ENCODE data around the gene WNT8B.

DNA sequence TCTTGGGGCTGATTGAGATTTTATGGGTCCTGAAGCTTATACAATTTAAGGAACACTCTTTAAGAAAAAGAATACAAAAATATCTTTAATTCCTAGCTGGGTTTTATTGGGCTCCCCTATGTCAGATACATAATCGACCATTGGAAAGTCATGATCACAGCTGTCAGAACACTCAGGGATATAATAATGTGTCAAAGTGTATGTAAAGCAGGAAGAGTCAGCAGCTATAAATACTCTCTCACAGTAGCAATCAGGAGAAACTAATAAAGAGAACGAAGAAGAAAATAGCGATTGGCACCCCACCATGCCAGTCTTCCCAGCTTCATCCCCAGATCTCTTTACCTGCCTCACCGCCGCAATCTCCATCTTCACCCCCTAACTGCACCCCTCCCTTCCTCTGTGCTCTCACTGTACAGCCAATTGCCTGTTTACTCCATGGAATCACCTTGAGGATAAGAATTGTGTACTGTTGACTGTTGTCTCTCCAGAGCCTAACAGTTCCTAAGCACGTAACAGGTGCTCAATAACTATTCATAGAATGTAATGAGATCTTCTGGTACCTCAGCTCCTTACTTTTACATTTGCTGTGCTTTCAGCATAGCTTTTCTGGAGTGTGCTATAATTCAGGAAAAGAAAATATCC is 24.0 kb upstream of the WNT8B start:
- TF ChIP-seq, protein P1, sequence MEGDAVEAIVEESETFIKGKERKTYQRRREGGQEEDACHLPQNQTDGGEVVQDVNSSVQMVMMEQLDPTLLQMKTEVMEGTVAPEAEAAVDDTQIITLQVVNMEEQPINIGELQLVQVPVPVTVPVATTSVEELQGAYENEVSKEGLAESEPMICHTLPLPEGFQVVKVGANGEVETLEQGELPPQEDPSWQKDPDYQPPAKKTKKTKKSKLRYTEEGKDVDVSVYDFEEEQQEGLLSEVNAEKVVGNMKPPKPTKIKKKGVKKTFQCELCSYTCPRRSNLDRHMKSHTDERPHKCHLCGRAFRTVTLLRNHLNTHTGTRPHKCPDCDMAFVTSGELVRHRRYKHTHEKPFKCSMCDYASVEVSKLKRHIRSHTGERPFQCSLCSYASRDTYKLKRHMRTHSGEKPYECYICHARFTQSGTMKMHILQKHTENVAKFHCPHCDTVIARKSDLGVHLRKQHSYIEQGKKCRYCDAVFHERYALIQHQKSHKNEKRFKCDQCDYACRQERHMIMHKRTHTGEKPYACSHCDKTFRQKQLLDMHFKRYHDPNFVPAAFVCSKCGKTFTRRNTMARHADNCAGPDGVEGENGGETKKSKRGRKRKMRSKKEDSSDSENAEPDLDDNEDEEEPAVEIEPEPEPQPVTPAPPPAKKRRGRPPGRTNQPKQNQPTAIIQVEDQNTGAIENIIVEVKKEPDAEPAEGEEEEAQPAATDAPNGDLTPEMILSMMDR (IDR thresholded peaks at IDR 0.05), result no peak
- no peak for TF ChIP-seq POLR2A (IDR thresholded peaks at IDR 0.05)

Measured in testis (tissue), 2 donors.